Prostate gland (tissue), 2 donors: Measurements from ENCODE around the gene HTR2A.

Source experiments
- POLR2A ChIP-seq: fragments of 450-650 bp; IDR thresholded peaks from one replicate; pipeline ENCODE4 v1.6.1; 2016; ENCODE audit warnings: antibody characterized with exemption, mild to moderate bottlenecking
- TF ChIP-seq, protein P1 (sequence below), 4 experiments: fragments of 200-600 bp in 2 of 4; fragments of 450-650 bp in 2 of 4; sonication (generic) in 2 of 4; IDR thresholded peaks; 1 replicate in 3 of 4; 2 replicates in 1 of 4; pipeline ENCODE4 v1.5.1; 2016 to 2019; ENCODE audit warnings: antibody characterized with exemption in 4 of 4, mild to moderate bottlenecking in 2 of 4, moderate library complexity in 2 of 4

DNA sequence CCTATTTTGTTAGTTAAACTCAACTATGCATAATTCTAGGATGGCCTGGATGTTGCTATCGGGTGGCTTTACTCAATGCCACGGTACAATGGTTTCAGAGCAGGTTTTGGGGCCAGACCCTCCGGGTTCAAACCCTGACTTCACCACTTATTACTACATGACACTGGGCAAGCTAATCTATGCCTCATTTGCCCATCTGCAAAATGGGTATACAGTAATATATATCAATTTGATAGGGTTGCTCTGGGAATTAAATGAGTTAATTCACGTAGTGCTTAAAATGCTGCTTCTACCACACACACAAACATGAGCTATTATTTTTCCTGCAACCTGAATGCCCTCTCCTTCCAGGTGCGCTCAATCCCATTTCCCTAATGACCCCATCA, 100.7 kb downstream of the HTR2A start:
- TF ChIP-seq, protein P1, sequence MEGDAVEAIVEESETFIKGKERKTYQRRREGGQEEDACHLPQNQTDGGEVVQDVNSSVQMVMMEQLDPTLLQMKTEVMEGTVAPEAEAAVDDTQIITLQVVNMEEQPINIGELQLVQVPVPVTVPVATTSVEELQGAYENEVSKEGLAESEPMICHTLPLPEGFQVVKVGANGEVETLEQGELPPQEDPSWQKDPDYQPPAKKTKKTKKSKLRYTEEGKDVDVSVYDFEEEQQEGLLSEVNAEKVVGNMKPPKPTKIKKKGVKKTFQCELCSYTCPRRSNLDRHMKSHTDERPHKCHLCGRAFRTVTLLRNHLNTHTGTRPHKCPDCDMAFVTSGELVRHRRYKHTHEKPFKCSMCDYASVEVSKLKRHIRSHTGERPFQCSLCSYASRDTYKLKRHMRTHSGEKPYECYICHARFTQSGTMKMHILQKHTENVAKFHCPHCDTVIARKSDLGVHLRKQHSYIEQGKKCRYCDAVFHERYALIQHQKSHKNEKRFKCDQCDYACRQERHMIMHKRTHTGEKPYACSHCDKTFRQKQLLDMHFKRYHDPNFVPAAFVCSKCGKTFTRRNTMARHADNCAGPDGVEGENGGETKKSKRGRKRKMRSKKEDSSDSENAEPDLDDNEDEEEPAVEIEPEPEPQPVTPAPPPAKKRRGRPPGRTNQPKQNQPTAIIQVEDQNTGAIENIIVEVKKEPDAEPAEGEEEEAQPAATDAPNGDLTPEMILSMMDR (IDR thresholded peaks at IDR 0.05) = no peak
- no peak for TF ChIP-seq POLR2A
